IMR-90 (cell line): ENCODE measurements around the gene GIT1. TPM values are rescaled to one million over a fixed set of nuclear protein-coding genes. Genes with fewer than 3 reads are reported as not detected.

Source experiments
- ATAC-seq: fragments of 200-7000 bp; cut with Tn5 transposase; 2 replicates; pipeline ENCODE4 v1.9.1; 2020; ENCODE audit warnings: low read depth, mild to moderate bottlenecking, moderate library complexity
- BruUV-seq: library from RNA; stranded (reverse); fragments of 400-500 nt; replicated peaks from 2 replicates; lab custom pipeline; 2021; lab: Mats Ljungman, UMichigan
- CTCF ChIA-PET: fragments of 300-600 bp; formaldehyde crosslinking; extraction: SDS; loops from one replicate; lab custom pipeline; 2021; ENCODE audit warnings: antibody characterized with exemption; lab: Yijun Ruan, JAX
- POLR2A ChIA-PET: fragments of 300-600 bp; sonication (Branson Sonifier 250); formaldehyde crosslinking; loops from one replicate; lab custom pipeline; 2022; ENCODE audit warnings: antibody characterized with exemption; ENCODE audit not compliant: unreplicated experiment; lab: Charles Lee
- DNase-seq: peaks from one replicate; pipeline ENCODE4 v3.0.0; 2013
- H2AFZ ChIP-seq: replicated peaks from 2 replicates; pipeline ENCODE3; 2013; ENCODE audit warnings: low read length, mild to moderate bottlenecking; ENCODE audit not compliant: poor library complexity
- H2AK5ac ChIP-seq: 2 replicates; pipeline ENCODE4 v1.6.1; 2013; ENCODE audit warnings: low read depth, low read length, inconsistent platforms
- H2AK9ac ChIP-seq: replicated peaks from 2 replicates; pipeline ENCODE3; 2013; ENCODE audit warnings: mild to moderate bottlenecking, low read depth, low read length, moderate library complexity; ENCODE audit not compliant: poor library complexity
- H2BK120ac ChIP-seq: 2 replicates; pipeline ENCODE4 v1.6.1; 2013; ENCODE audit warnings: low read depth, low read length, inconsistent platforms
- H2BK15ac ChIP-seq: 3 replicates; pipeline ENCODE4 v1.6.1; 2013; ENCODE audit warnings: low read depth, low read length, inconsistent platforms
- H2BK20ac ChIP-seq: 2 replicates; pipeline ENCODE4 v1.6.1; 2013; ENCODE audit warnings: low read depth, mild to moderate bottlenecking, inconsistent platforms, low read length, moderate library complexity
- H2BK5ac ChIP-seq: 2 replicates; pipeline ENCODE4 v1.6.1; 2013; ENCODE audit warnings: mild to moderate bottlenecking, low read depth, low read length, inconsistent platforms; ENCODE audit not compliant: poor library complexity, severe bottlenecking
- H3K14ac ChIP-seq: replicated peaks from 2 replicates; pipeline ENCODE4 v1.6.1; 2013; ENCODE audit warnings: low read depth, low read length, inconsistent platforms
- H3K18ac ChIP-seq: 2 replicates; pipeline ENCODE4 v1.6.1; 2013; ENCODE audit warnings: low read depth, low read length, control low read depth
- H3K23ac ChIP-seq: 2 replicates; pipeline ENCODE4 v1.6.1; 2013; ENCODE audit warnings: low read depth, low read length, inconsistent platforms
- H3K27ac ChIP-seq: 2 replicates; pipeline ENCODE4 v1.5.1; 2013; ENCODE audit warnings: mild to moderate bottlenecking, control low read depth, low read length; ENCODE audit not compliant: insufficient read depth
- H3K27me3 ChIP-seq: 2 replicates; pipeline ENCODE4 v1.6.1; 2013; ENCODE audit warnings: low read length; ENCODE audit not compliant: control insufficient read depth, insufficient read depth
- H3K36me3 ChIP-seq: 2 replicates; pipeline ENCODE4 v1.6.1; 2013; ENCODE audit warnings: low read length, mixed read lengths; ENCODE audit not compliant: control insufficient read depth, insufficient read depth
- H3K4ac ChIP-seq: 2 replicates; pipeline ENCODE4 v1.6.1; 2013; ENCODE audit warnings: low read depth, low read length, inconsistent platforms
- H3K4me1 ChIP-seq: 2 replicates; pipeline ENCODE4 v1.6.1; 2013; ENCODE audit warnings: low read length, mixed read lengths; ENCODE audit not compliant: control insufficient read depth, insufficient read depth
- H3K4me2 ChIP-seq: 2 replicates; pipeline ENCODE4 v1.6.1; 2013; ENCODE audit warnings: low read depth, mild to moderate bottlenecking, control low read depth, low read length, moderate library complexity
- H3K4me3 ChIP-seq: 2 replicates; pipeline ENCODE4 v1.5.1; 2013; ENCODE audit warnings: low read depth, mild to moderate bottlenecking, control low read depth, low read length, moderate library complexity; ENCODE audit not compliant: insufficient read depth
- H3K56ac ChIP-seq: 2 replicates; pipeline ENCODE4 v1.6.1; 2013; ENCODE audit warnings: low read length, inconsistent platforms; ENCODE audit not compliant: insufficient read depth; ENCODE audit errors: extremely low read depth
- H3K79me1 ChIP-seq, 2 experiments: 2 replicates each; pipeline ENCODE4 v1.6.1; 2013; ENCODE audit warnings: low read length in 2 of 2, inconsistent platforms in 1 of 2, low read depth in 1 of 2
- H3K9ac ChIP-seq: 2 replicates; pipeline ENCODE4 v1.6.1; 2013; ENCODE audit warnings: low read depth, low read length, control low read depth
- H3K9me1 ChIP-seq: 2 replicates; pipeline ENCODE4 v1.6.1; 2013; ENCODE audit warnings: low read length, inconsistent platforms; ENCODE audit not compliant: insufficient read depth
- H3K9me3 ChIP-seq: 2 replicates; pipeline ENCODE4 v1.6.1; 2013; ENCODE audit warnings: low read length; ENCODE audit not compliant: control insufficient read depth, insufficient read depth
- H4K20me1 ChIP-seq: 2 replicates; pipeline ENCODE4 v1.6.1; 2013; ENCODE audit warnings: low read length, inconsistent platforms; ENCODE audit not compliant: insufficient read depth
- H4K5ac ChIP-seq: 2 replicates; pipeline ENCODE4 v1.6.1; 2013; ENCODE audit warnings: mild to moderate bottlenecking, low read depth, low read length, control low read depth
- H4K8ac ChIP-seq, 2 experiments: 2 replicates each; pipeline ENCODE4 v1.6.1; 2013; ENCODE audit warnings: low read depth in 2 of 2, low read length in 2 of 2, control low read depth in 1 of 2, inconsistent platforms in 1 of 2
- H4K91ac ChIP-seq: 2 replicates; pipeline ENCODE4 v1.6.1; 2013; ENCODE audit warnings: low read depth, low read length, inconsistent platforms; ENCODE audit not compliant: insufficient read depth
- CEBPB ChIP-seq: IDR thresholded peaks from 2 replicates; pipeline ENCODE4 v1.6.1; 2012; ENCODE audit warnings: low read depth, low read length, improper control_type of control experiment
- WGBS, 2 experiments: methylation state at CpG; one replicate each; pipeline versions ENCODE4 v1.1.5 to v1.1.7; 2013; ENCODE audit warnings: missing lambda C conversion rate in 2 of 2; ENCODE audit not compliant: insufficient read length in 1 of 2; ENCODE audit errors: extremely low coverage in 2 of 2; 5-methylcytosine and 5-hydroxymethylcytosine counted together
- dilution Hi-C: fragments of 300-500 bp; cut with HindIII; formaldehyde crosslinking; loops from one replicate; pipeline ENCODE4 v1.14.3; 2018; ENCODE audit warnings: low sequenced_read_pairs; ENCODE audit not compliant: unreplicated experiment
- in situ Hi-C: fragments of 300-500 bp; cut with MboI; formaldehyde crosslinking; loops from 3 replicates; pipeline ENCODE4 v1.14.3; 2019; ENCODE audit warnings: low sequenced_read_pairs, inconsistent platforms, mixed read lengths
- intact Hi-C: fragments of 100-400 bp; cut with micrococcal nuclease; formaldehyde crosslinking; loops from 2 replicates; pipeline ENCODE4 v1.10.0; 2022
- polyA plus RNA-seq, 3 experiments: library from polyadenylated mRNA; depleted of rRNA; stranded (reverse); fragments of >200 nt; gene quantifications; 2 replicates each; pipeline ENCODE4 v1.2.3, GENCODE V29; 2012; ENCODE audit warnings: low replicate concordance in 1 of 3
- total RNA-seq: library from RNA; depleted of rRNA; stranded (reverse); fragments of >200 nt; gene quantifications from 2 replicates; pipeline ENCODE4 v1.2.3, GENCODE V29; 2012

The GIT1 gene
- total and polyA plus RNA-seq, 2 of the 4 experiments (the other 2 are of a cell fraction): 14.2 to 34.2 TPM

DNA sequence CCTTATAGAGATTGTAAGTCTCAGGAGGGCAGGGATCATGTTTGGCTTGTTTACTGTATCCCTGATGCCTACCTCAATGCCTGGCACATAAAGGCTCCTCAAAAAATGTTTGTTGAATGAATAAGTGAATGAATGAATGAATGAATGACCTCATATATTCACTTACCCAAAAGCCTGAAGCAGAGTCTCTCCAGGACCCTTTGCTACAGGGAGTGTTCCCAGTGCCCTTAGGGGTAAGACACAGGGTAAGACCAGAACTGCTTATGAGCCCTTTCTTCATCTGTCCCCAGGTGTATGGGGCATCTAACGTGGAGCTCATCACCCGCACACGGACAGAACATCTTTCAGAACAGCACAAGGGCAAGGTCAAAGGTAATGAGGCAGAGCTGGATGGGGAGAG is 20.9 kb upstream of the GIT1 start:
- Histone ChIP-seq H3K18ac (no peak overlapping the region), H4K91ac (no peak overlapping the region), H4K5ac (no peak overlapping the region), H2BK5ac (no peak overlapping the region), H3K9me3 (no peaks in the 10 kb centered on the region), H3K79me1 (0 out of 4 replicates have a peak, but pooled peaks cover 0 to 2% of the 10 kb centered on the region in 2 experiments), H3K4me3 (no peak overlapping the region), H2AK9ac (no peak overlapping the region), H3K4ac (no peak overlapping the region), H3K23ac (no peak overlapping the region), H3K27ac (no peak overlapping the region), H3K14ac (no peak overlapping the region), H3K56ac (no peak overlapping the region), H3K36me3 (peaks cover 2% of the 10 kb centered on the region; the same call in 1 of the 2 replicates), H4K8ac (no peak overlapping the region), H3K4me2 (no peak overlapping the region), H2AFZ (no peak overlapping the region), H3K9me1 (peaks cover 8% of the 10 kb centered on the region; the same call in 1 of the 2 replicates), H3K4me1 (no peaks in the 10 kb centered on the region), H2AK5ac (no peak overlapping the region), H2BK15ac (no peak overlapping the region), H3K27me3 (no peaks in the 10 kb centered on the region), H4K20me1 (no peaks in the 10 kb centered on the region), H2BK120ac (no peak overlapping the region), H2BK20ac (no peak overlapping the region), H3K9ac (no peak overlapping the region)
- no TSS peak for BruUV-seq
- TF ChIP-seq CEBPB: no peak
- dilution Hi-C loops (no loop called here), in situ Hi-C loops (no loop called here), intact Hi-C loops (no loop called here)
- ATAC-seq: no peak
- ChIA-PET CTCF (no interaction called here), POLR2A (no interaction called here)
- WGBS, 2 experiments: no CpG with 5 or more reads among the region's 3 CpGs
- no peak for DNase-seq
